Adrenal gland (tissue), 5 donors: Measurements from ENCODE around the gene GHRH.

Experiments used
- POLR2A ChIP-seq, 2 donors: fragments of 450-650 bp; IDR thresholded peaks; one replicate each; pipeline ENCODE4 v1.6.1; 2017; ENCODE audit warnings: antibody characterized with exemption in 2 of 2, mild to moderate bottlenecking in 2 of 2, moderate library complexity in 1 of 2
- TF ChIP-seq, protein P1 (sequence below), 6 experiments: fragments of 450-650 bp in 4 of 6; fragments of 200-600 bp in 2 of 6; sonication (generic) in 1 of 6; IDR thresholded peaks; 1 replicate in 5 of 6; 2 replicates in 1 of 6; pipeline versions ENCODE4 v1.5.1 to v1.8.0; 2016 to 2021; ENCODE audit warnings: antibody characterized with exemption in 6 of 6, mild to moderate bottlenecking in 2 of 6, moderate library complexity in 1 of 6
- donor health status: DM: no; HTN: no; CAD: no.

DNA sequence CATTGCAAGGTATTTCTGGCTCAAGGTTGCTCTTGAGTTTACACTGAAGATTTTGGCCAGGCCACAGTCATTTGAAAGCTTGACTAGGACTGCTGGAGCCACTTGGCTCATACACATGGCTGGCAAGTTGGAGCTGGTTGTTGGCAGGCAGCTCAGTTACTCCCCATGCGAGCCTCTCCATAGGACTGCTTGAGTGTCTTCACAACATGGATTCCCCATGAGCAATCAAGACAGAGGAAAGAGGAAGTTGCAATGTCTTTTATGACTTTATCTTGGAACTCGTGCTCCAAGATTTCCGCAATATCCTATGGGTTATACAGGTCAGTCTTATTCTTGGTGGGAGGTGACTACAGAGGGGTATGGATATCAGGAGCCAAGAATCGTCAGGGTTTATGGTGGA is 26.5 kb upstream of the GHRH start:
- TF ChIP-seq, protein P1, sequence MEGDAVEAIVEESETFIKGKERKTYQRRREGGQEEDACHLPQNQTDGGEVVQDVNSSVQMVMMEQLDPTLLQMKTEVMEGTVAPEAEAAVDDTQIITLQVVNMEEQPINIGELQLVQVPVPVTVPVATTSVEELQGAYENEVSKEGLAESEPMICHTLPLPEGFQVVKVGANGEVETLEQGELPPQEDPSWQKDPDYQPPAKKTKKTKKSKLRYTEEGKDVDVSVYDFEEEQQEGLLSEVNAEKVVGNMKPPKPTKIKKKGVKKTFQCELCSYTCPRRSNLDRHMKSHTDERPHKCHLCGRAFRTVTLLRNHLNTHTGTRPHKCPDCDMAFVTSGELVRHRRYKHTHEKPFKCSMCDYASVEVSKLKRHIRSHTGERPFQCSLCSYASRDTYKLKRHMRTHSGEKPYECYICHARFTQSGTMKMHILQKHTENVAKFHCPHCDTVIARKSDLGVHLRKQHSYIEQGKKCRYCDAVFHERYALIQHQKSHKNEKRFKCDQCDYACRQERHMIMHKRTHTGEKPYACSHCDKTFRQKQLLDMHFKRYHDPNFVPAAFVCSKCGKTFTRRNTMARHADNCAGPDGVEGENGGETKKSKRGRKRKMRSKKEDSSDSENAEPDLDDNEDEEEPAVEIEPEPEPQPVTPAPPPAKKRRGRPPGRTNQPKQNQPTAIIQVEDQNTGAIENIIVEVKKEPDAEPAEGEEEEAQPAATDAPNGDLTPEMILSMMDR (IDR thresholded peaks at IDR 0.05): no peak
- TF ChIP-seq POLR2A (IDR thresholded peaks at IDR 0.05): peak in 1 of 2 donors; percentile 27
